HCT116 (cell line): Measurements from ENCODE around the gene PPM1D. TPM values are rescaled to one million over a fixed set of nuclear protein-coding genes. Genes with fewer than 3 reads are reported as not detected.

Experiments used
- CBX3 ChIP-seq: IDR thresholded peaks from 2 replicates; pipeline ENCODE4 v1.6.1; 2012; ENCODE audit warnings: low read depth
- EGR1 ChIP-seq: IDR thresholded peaks from 2 replicates; pipeline ENCODE4 v1.6.1; 2012; ENCODE audit warnings: low read depth
- ELF1 ChIP-seq: IDR thresholded peaks from 2 replicates; pipeline ENCODE4 v1.6.1; 2012; ENCODE audit warnings: low read depth, borderline replicate concordance
- FOSL1 ChIP-seq: IDR thresholded peaks from 2 replicates; pipeline ENCODE4 v1.6.1; 2012; ENCODE audit warnings: low read depth
- POLR2AphosphoS5 ChIP-seq: IDR thresholded peaks from 2 replicates; pipeline ENCODE4 v1.6.1; 2011; ENCODE audit warnings: mild to moderate bottlenecking, low read depth, low read length, moderate library complexity
- SP1 ChIP-seq: IDR thresholded peaks from 2 replicates; pipeline ENCODE4 v1.6.1; 2012; ENCODE audit warnings: low read depth
- total RNA-seq: library from RNA; stranded (reverse); gene quantifications from one replicate; pipeline ENCODE4 v1.2.1, GENCODE V29; 2021; ENCODE audit not compliant: unreplicated experiment
- TF ChIP-seq, protein P1 (sequence below): IDR thresholded peaks from 2 replicates; pipeline ENCODE4 v1.6.1; 2012; ENCODE audit warnings: low read depth
- TF ChIP-seq, protein P2 (sequence below), 3 experiments: fragments of 200-600 bp in 1 of 3; sonication (generic) in 1 of 3; IDR thresholded peaks in 2 of 3; conservative IDR thresholded peaks in 1 of 3; 2 replicates each; pipeline ENCODE4 v1.5.1; 2012 to 2017; ENCODE audit warnings: low read depth in 2 of 3, low read length in 2 of 3, antibody characterized with exemption in 1 of 3, borderline replicate concordance in 1 of 3, control low read depth in 1 of 3, mild to moderate bottlenecking in 1 of 3, mixed read lengths in 1 of 3, mixed run types in 1 of 3, moderate library complexity in 1 of 3; ENCODE audit not compliant: insufficient read depth in 1 of 3

PPM1D gene
- total RNA-seq, 1 experiment from 2014 or later = 29.1 TPM

GRCh38 chr17:60677308-60678117 lies 77.5 kb downstream of the PPM1D start, which contains the start of gene BCAS3 (continued):
- TF ChIP-seq, protein P1, sequence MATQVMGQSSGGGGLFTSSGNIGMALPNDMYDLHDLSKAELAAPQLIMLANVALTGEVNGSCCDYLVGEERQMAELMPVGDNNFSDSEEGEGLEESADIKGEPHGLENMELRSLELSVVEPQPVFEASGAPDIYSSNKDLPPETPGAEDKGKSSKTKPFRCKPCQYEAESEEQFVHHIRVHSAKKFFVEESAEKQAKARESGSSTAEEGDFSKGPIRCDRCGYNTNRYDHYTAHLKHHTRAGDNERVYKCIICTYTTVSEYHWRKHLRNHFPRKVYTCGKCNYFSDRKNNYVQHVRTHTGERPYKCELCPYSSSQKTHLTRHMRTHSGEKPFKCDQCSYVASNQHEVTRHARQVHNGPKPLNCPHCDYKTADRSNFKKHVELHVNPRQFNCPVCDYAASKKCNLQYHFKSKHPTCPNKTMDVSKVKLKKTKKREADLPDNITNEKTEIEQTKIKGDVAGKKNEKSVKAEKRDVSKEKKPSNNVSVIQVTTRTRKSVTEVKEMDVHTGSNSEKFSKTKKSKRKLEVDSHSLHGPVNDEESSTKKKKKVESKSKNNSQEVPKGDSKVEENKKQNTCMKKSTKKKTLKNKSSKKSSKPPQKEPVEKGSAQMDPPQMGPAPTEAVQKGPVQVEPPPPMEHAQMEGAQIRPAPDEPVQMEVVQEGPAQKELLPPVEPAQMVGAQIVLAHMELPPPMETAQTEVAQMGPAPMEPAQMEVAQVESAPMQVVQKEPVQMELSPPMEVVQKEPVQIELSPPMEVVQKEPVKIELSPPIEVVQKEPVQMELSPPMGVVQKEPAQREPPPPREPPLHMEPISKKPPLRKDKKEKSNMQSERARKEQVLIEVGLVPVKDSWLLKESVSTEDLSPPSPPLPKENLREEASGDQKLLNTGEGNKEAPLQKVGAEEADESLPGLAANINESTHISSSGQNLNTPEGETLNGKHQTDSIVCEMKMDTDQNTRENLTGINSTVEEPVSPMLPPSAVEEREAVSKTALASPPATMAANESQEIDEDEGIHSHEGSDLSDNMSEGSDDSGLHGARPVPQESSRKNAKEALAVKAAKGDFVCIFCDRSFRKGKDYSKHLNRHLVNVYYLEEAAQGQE = no peak
- TF ChIP-seq, protein P2, sequence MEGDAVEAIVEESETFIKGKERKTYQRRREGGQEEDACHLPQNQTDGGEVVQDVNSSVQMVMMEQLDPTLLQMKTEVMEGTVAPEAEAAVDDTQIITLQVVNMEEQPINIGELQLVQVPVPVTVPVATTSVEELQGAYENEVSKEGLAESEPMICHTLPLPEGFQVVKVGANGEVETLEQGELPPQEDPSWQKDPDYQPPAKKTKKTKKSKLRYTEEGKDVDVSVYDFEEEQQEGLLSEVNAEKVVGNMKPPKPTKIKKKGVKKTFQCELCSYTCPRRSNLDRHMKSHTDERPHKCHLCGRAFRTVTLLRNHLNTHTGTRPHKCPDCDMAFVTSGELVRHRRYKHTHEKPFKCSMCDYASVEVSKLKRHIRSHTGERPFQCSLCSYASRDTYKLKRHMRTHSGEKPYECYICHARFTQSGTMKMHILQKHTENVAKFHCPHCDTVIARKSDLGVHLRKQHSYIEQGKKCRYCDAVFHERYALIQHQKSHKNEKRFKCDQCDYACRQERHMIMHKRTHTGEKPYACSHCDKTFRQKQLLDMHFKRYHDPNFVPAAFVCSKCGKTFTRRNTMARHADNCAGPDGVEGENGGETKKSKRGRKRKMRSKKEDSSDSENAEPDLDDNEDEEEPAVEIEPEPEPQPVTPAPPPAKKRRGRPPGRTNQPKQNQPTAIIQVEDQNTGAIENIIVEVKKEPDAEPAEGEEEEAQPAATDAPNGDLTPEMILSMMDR (IDR thresholded peaks at IDR 0.05 in 2 of 3, conservative IDR thresholded peaks at IDR 0.05 in 1 of 3; ENCODE audit: borderline replicate concordance in 1 of 3, insufficient read depth in 1 of 3, low read depth in 2 of 3, low read length in 2 of 3) = no peak
- peak; percentile 49; the same call in 1 of the 2 replicates for TF ChIP-seq ELF1
- TF ChIP-seq POLR2AphosphoS5 = peak; percentile 98
- TF ChIP-seq CBX3 = no peak; the same call in 1 of the 2 replicates
- TF ChIP-seq SP1 = peak; percentile 98
- no peak for TF ChIP-seq EGR1
- TF ChIP-seq FOSL1 = no peak
- TF ChIP-seq, all 23 proteins: peak for 8
